H4 (cell line): Measurements from ENCODE around the gene MAMLD1. TPM values are rescaled to one million over a fixed set of nuclear protein-coding genes. Genes with fewer than 3 reads are reported as not detected.
A peak's percentile ranks its signal among the peaks of the same experiment; 100 is the strongest.
"Not testable (repeated sequence)": the region's sequence is repeated elsewhere in the genome, so short reads cannot be mapped to it uniquely, and the experiment has no call there.

Source experiments
- DNase-seq: peaks from one replicate; pipeline ENCODE4 v3.0.0-alpha.2; 2015; ENCODE audit warnings: low spot score
- total RNA-seq: library from RNA; depleted of rRNA; stranded (reverse); fragments of >200 nt; shearing (Covaris generic); gene quantifications from 2 replicates; pipeline ENCODE4 v1.2.3, GENCODE V29; 2014; rRNA removed

The MAMLD1 gene, protein sequence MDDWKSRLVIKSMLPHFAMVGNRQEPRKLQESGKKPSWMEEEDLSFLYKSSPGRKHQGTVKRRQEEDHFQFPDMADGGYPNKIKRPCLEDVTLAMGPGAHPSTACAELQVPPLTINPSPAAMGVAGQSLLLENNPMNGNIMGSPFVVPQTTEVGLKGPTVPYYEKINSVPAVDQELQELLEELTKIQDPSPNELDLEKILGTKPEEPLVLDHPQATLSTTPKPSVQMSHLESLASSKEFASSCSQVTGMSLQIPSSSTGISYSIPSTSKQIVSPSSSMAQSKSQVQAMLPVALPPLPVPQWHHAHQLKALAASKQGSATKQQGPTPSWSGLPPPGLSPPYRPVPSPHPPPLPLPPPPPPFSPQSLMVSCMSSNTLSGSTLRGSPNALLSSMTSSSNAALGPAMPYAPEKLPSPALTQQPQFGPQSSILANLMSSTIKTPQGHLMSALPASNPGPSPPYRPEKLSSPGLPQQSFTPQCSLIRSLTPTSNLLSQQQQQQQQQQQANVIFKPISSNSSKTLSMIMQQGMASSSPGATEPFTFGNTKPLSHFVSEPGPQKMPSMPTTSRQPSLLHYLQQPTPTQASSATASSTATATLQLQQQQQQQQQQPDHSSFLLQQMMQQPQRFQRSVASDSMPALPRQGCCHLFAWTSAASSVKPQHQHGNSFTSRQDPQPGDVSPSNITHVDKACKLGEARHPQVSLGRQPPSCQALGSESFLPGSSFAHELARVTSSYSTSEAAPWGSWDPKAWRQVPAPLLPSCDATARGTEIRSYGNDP
- 0.35 and 1.6 TPM in 2 replicates for total RNA-seq

GRCh38 chrX:150362599-150363481 lies at the start of gene MAMLD1:
TSS of gene MAMLD1 (plus strand) at chrX:150363317. CDS start at chrX:150445517, 82,200 bp downstream.
- peak; percentile 63 for DNase-seq

GRCh38 chrX:150313514-150313913 lies 49.6 kb upstream of the MAMLD1 start:
- no peak for DNase-seq

DNA sequence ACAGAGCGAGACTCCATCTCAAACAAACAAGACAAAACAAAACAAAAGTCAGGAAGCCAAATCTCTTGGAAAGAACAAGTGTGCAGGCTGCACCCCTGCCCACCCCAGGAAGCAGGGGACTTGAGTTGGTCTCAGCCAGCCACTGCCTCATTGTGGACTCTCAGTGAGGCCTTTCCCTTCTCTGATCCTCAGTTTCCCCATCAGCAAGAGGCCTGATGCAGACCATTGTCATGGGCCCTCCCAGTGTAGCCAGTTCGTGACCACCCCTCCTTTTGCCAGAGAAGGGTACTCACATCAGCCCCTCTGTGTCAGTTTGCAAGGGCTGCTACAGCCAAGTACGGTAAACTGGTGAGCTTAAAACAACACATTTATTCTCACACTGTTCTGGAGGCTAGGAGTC lies 48.9 kb upstream of the MAMLD1 start:
- DNase-seq: no peak

GRCh38 chrX:150316564-150316963 lies 46.6 kb upstream of the MAMLD1 start:
- DNase-seq: no peak

DNA sequence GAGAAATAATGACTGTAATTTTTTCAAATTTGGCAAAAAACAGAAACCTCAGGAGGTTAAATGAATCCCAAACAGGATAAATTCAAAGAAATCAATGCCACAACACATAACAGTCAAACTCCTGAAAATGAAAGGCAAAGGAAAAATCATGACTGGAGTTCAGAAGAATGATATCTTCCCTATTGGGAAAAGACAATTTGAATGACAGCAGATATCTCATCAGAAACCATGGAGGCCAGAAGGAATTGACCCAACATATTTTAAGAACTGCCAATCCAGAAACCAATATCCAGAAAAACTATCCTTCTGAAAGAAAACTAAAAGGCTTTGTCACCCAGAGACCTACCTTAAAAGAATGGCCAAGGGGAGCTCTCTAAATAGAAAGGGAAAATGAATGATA lies 40.1 kb upstream of the MAMLD1 start:
- DNase-seq: no peak

- DNase-seq: peak; percentile 83
These were observed 38.9 kb upstream of the MAMLD1 start for GRCh38 chrX:150324035-150324728.

- DNase-seq: no peak
These were observed 38.2 kb upstream of the MAMLD1 start for GRCh38 chrX:150324919-150325318.

DNA sequence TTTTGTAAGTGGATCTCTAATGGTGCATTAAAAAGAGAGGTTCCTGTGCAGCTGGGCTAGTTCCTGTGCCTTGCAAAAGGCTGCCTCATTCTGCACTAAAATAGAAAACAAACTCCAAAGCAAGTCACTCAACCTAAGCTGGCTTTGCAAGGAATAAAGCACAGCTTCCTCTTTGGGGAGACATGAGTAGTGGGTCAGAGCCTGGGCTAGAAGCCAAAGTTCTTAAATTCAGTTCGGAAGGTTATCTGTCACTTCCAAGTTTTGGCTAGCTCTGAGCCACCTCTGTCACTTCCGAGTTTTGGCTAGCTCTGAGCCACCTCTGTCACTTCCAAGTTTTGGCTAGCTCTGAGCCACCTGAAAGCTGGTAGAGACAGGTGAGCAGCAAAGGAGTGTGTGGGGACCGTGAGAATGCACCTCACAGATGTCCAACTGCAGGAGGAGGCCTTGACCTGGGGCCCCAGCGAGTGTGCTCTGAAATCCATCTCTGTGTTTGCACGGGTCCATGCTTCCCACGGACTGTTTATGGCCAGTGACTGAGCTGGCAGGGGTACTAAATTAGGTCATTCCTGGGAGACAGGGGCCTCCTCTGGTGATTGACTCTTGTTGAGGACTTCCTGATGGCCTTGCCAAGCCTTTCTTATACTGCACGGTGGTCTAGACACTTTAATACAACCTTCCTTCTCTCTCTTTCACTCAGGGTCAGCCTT lies 36.4 kb upstream of the MAMLD1 start:
- DNase-seq: no peak

- no peak for DNase-seq
These were observed 33.8 kb upstream of the MAMLD1 start for GRCh38 chrX:150329282-150329681.

DNA sequence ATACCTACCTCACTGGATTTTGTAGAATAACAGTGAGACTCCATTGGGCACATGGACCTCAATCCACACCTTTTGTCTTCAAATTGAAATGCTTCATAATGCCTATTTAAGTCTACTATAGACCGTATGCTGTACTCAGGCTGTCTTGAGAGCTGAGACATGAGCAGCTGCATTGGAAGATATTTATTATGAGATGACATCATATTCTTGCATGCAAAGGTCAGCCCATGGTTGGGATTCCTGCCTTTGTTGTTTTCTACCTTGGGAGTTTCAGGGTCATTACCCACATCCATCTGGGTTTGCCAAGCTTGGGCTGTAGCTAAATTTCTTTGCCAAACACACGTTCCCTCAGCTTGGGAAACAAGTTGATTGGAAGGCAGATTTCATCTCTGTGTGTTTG lies 33.2 kb upstream of the MAMLD1 start:
- no peak for DNase-seq

GRCh38 chrX:150332023-150332422 lies 31.1 kb upstream of the MAMLD1 start:
- no peak for DNase-seq

DNA sequence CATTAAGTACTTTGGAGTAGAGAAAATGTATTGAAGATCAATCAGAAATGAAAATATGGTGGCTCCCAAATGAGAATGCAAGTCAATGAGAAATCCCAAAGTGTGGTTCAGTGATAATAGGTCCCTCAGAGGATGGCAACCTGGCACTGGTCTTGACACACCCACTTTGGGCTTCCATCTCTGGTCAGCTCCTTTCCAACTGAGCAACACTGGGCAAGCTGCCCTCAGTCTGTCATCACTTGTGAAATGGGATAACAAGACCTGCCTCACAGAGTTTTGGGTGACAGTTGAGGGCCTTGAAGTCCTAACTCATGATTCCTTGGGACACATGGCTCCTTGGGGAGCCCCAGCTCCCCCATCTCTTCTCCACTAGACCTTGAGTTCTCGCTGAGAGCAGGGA lies 29.0 kb upstream of the MAMLD1 start:
- no peak for DNase-seq

DNA sequence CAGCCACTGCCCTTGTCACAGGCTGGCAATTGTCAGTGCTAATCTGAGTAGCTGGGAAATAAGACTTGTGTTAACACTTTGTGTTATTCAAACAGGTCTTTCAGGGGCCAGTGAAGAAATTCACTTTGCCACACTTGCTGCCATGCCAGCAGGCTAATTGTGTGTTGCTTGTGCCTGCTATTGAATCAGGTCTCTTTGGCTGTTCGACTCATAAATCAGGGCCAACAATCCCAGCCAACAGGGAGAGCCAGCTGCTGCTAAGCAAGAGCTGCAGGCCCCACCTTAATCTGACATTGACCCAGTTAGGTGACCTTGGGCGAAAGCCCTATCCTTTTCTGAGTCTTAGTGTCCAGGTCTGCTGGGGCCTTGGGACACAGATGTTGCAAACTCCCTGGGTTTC lies 28.1 kb upstream of the MAMLD1 start:
- DNase-seq: no peak

GRCh38 chrX:150337026-150337425 lies 26.1 kb upstream of the MAMLD1 start:
- no peak for DNase-seq

DNA sequence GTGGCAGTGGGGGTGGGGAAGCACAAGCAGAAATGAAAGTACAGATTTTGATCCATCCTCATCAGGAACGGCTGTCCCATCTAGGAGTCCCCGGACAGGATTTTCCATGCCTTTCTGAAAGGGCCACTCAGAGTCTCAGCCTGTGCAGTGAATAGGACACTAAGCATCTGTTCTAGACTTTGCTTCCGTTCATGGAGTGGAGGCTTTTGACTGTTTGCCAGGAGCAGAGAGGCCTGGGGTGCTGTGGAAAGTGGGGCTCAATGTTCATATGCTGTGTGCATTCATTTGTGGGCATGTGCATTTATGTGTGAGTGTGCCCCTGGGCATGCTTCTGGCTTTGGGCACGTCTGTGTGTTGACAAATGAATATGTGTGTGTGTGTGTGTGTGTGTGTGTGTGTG lies 25.6 kb upstream of the MAMLD1 start:
- no peak for DNase-seq

GRCh38 chrX:150338615-150339014 lies 24.5 kb upstream of the MAMLD1 start:
- DNase-seq: no peak

DNA sequence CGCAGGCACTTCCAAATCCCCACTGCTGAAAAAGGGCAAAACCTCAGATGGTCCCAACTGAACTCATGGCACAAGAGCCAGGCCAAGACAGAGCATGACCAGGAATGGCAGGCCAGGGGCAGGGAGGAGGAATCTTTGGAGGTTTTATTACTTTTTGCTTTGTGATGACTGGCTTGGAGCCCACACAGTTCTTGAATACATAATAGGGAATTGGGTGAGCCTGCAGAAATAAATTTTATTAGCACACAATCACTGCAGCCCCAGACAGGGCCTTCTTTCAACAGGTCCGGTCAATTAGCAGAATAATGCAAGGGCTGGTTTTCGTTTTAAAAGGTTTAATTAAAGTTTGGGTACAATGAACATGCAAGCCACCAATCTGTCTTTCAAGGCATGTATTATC lies 23.4 kb upstream of the MAMLD1 start:
- no peak for DNase-seq

DNA sequence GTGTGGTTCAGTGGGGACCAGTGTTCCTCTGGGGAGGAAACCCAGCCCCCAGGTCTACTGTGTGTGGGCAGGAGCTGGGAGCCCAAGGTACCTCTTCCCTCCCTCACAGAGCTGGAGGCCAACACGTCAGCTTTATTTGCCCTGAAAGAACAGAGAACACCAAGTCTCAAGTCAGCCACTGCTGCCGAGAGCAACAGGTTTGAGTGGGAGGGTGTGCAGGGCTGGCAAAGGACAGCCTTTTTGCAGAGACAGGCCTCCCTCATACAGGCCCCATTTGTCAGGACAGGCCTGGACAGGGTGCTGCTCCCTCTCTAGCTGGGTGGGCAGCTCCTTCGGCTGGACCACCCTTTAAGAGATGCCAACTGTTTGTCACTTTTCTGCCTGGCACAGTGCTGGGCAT lies 22.8 kb upstream of the MAMLD1 start:
- DNase-seq: not testable (repeated sequence)

GRCh38 chrX:150347471-150347870 lies 15.6 kb upstream of the MAMLD1 start:
- no peak for DNase-seq

- no peak for DNase-seq
These were observed 14.8 kb upstream of the MAMLD1 start for GRCh38 chrX:150348365-150348764.

- peak; percentile 66 for DNase-seq
These were observed 11.0 kb upstream of the MAMLD1 start for GRCh38 chrX:150352114-150352513.
